Gastrocnemius medialis (tissue), 4 donors: ENCODE data around the gene MYZAP.

Source experiments
- CTCF ChIP-seq, 5 experiments: fragments of 450-650 bp in 3 of 5; fragments of 200-600 bp in 2 of 5; sonication (generic) in 2 of 5; IDR thresholded peaks in 4 of 5; conservative IDR thresholded peaks in 1 of 5; 1 replicate in 4 of 5; 2 replicates in 1 of 5; pipeline ENCODE4 v1.5.1; 2016 to 2019; ENCODE audit warnings: antibody characterized with exemption in 5 of 5, mild to moderate bottlenecking in 3 of 5, moderate library complexity in 3 of 5
- POLR2A ChIP-seq, 2 donors: fragments of 450-650 bp; IDR thresholded peaks; one replicate each; pipeline ENCODE4 v1.6.1; 2017; ENCODE audit warnings: antibody characterized with exemption in 2 of 2, mild to moderate bottlenecking in 2 of 2, moderate library complexity in 2 of 2

DNA sequence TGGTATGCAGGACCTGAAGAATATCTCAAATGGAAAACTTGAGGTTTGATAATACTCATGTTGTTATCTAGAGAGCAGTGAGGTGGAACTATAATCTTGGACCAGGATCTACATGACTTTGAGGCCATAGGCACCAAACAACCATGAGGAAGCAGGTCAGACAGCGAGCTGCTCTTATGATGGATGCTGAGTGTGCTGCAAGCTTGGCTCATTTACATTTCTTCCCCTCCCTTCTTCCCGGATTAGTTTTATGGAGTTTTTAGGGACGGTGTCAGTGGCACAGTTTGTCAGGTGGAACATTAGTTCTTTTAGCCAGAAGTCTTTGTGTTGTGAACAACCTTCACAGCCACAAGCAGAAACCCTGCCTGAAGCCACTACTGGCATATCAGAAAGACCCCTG, 8.0 kb upstream of the MYZAP start:
- TF ChIP-seq CTCF (IDR thresholded peaks at IDR 0.05 in 4 of 5, conservative IDR thresholded peaks at IDR 0.05 in 1 of 5) (no peak), POLR2A (IDR thresholded peaks at IDR 0.05) (no peak)
